Keratinocyte (primary cell): ENCODE data around the gene SH2D3C. TPM values are rescaled to one million over a fixed set of nuclear protein-coding genes. Genes with fewer than 3 reads are reported as not detected.

Source experiments
- DNase-seq: peaks from one replicate; pipeline ENCODE4 v3.0.0-alpha.2; 2011; ENCODE audit warnings: low read depth, missing footprints, low spot score
- FAIRE-seq: peaks from 2 replicates; lab custom pipeline; 2011; peaks lifted over from hg19 to GRCh38; lab: Jason Lieb, UNC
- H2AFZ ChIP-seq: 2 replicates; pipeline ENCODE4 v1.6.0; 2012; ENCODE audit warnings: low read length, control low read depth, inconsistent platforms; ENCODE audit not compliant: control insufficient read depth
- H3K27ac ChIP-seq: 2 replicates; pipeline ENCODE4 v1.5.1; 2011; ENCODE audit warnings: low read length; ENCODE audit not compliant: control insufficient read depth, insufficient read depth
- H3K27me3 ChIP-seq: 3 replicates; pipeline ENCODE4 v1.6.0; 2011; ENCODE audit warnings: low read length; ENCODE audit not compliant: control insufficient read depth, insufficient read depth; ENCODE audit errors: extremely low read depth
- H3K36me3 ChIP-seq, 2 experiments: 2 replicates in 1 of 2; 3 replicates in 1 of 2; pipeline ENCODE4 v1.5.1; 2011; ENCODE audit warnings: low read length in 2 of 2, mild to moderate bottlenecking in 1 of 2; ENCODE audit not compliant: control insufficient read depth in 2 of 2, insufficient read depth in 2 of 2; ENCODE audit errors: extremely low read depth in 1 of 2
- H3K4me1 ChIP-seq: 3 replicates; pipeline ENCODE4 v1.5.1; 2011; ENCODE audit warnings: low read length; ENCODE audit not compliant: control insufficient read depth, insufficient read depth; ENCODE audit errors: extremely low read depth
- H3K4me2 ChIP-seq: 3 replicates; pipeline ENCODE4 v1.6.0; 2011; ENCODE audit warnings: low read depth, low read length; ENCODE audit not compliant: control insufficient read depth, insufficient read depth; ENCODE audit errors: extremely low read depth
- H3K4me3 ChIP-seq, 3 experiments: fragments of 200-600 bp in 1 of 3; sonication (generic) in 1 of 3; 2 replicates in 2 of 3; 3 replicates in 1 of 3; pipeline ENCODE4 v1.5.1; 2011 to 2016; ENCODE audit warnings: low read length in 3 of 3, mild to moderate bottlenecking in 3 of 3, control low read depth in 2 of 3, inconsistent platforms in 1 of 3, low read depth in 1 of 3, mixed read lengths in 1 of 3, mixed run types in 1 of 3, moderate library complexity in 1 of 3; ENCODE audit not compliant: control insufficient read depth in 2 of 3, insufficient read depth in 2 of 3; ENCODE audit errors: extremely low read depth in 1 of 3
- H3K79me2 ChIP-seq: 2 replicates; pipeline ENCODE4 v1.6.0; 2012; ENCODE audit warnings: low read length; ENCODE audit not compliant: control insufficient read depth, insufficient read depth
- H3K9ac ChIP-seq: 3 replicates; pipeline ENCODE4 v1.6.0; 2011; ENCODE audit warnings: low read length; ENCODE audit not compliant: control insufficient read depth, insufficient read depth; ENCODE audit errors: extremely low read depth
- H3K9me1 ChIP-seq: 3 replicates; pipeline ENCODE4 v1.6.0; 2011; ENCODE audit warnings: low read length; ENCODE audit not compliant: control insufficient read depth, insufficient read depth; ENCODE audit errors: extremely low read depth
- H3K9me3 ChIP-seq: 2 replicates; pipeline ENCODE4 v1.5.1; 2012; ENCODE audit warnings: low read depth, low read length; ENCODE audit not compliant: control insufficient read depth
- H4K20me1 ChIP-seq: 3 replicates; pipeline ENCODE4 v1.6.0; 2011; ENCODE audit warnings: low read length; ENCODE audit not compliant: control insufficient read depth, insufficient read depth; ENCODE audit errors: extremely low read depth
- CTCF ChIP-seq, 3 experiments: IDR thresholded peaks in 1 of 3; conservative IDR thresholded peaks in 1 of 3; optimal IDR thresholded peaks in 1 of 3; 2 replicates in 2 of 3; 3 replicates in 1 of 3; pipeline versions ENCODE3 to v1.5.1; 2011; ENCODE audit warnings: low read length in 3 of 3, mild to moderate bottlenecking in 3 of 3, moderate library complexity in 2 of 3, control low read depth in 1 of 3, inconsistent platforms in 1 of 3; ENCODE audit not compliant: insufficient read depth in 2 of 3; ENCODE audit errors: extremely low read depth in 1 of 3
- EZH2 ChIP-seq: IDR thresholded peaks from one replicate; pipeline ENCODE4 v1.6.1; 2012; ENCODE audit warnings: inconsistent platforms, mild to moderate bottlenecking, low read length, moderate library complexity
- dilution Hi-C: fragments of 300-500 bp; cut with MboI; formaldehyde crosslinking; loops from one replicate; pipeline ENCODE4 v1.7.0; 2020; ENCODE audit warnings: low sequenced_read_pairs; ENCODE audit not compliant: extremely low pct_ligation_motif_present
- polyA plus RNA-seq, 5 experiments: library from polyadenylated mRNA; depleted of rRNA in 3 of 5; stranded (reverse) in 3 of 5; stranded (forward) in 1 of 5; unstranded in 1 of 5; fragments of >200 nt; gene quantifications; 1 replicate in 1 of 5; 2 replicates in 3 of 5; 3 replicates in 1 of 5; pipeline versions ENCODE4 v1.2.1 to v1.2.3, GENCODE V29; 2011 to 2012; ENCODE audit warnings: missing spikeins in 2 of 5, low read depth in 1 of 5, low replicate concordance in 1 of 5

Gene SH2D3C
- polyA plus RNA-seq, 1 donor (not counting 4 experiments of a cell fraction or from before 2014, with no cell fraction given): 0.12 TPM

- DNase-seq (no peak), FAIRE-seq (no peak)
- H4K20me1 ChIP-seq: no peaks in the 10 kb centered on the region
- no peaks in the 10 kb centered on the region for H3K9me3 ChIP-seq
- H3K4me3 ChIP-seq: no peak overlapping the region
- H2AFZ ChIP-seq: no peak overlapping the region
- no peaks in the 10 kb centered on the region for H3K4me1 ChIP-seq
- H3K27ac ChIP-seq: no peak overlapping the region
- dilution Hi-C loops: no loop called here
- peaks cover 3% of the 10 kb centered on the region for H3K27me3 ChIP-seq
- no peaks in the 10 kb centered on the region for H3K79me2 ChIP-seq
- no peaks in the 10 kb centered on the region for H3K36me3 ChIP-seq
- no peak overlapping the region for H3K9ac ChIP-seq
- TF ChIP-seq CTCF (optimal IDR thresholded peaks at IDR 0.05 in 1 of 3, IDR thresholded peaks at IDR 0.05 in 1 of 3, conservative IDR thresholded peaks at IDR 0.05 in 1 of 3; ENCODE audit: extremely low read depth in 1 of 3, insufficient read depth in 2 of 3, low read length in 3 of 3) (no peak), EZH2 (no peak)
- H3K4me2 ChIP-seq: no peak overlapping the region
- no peaks in the 10 kb centered on the region for H3K9me1 ChIP-seq
Observed at GRCh38 chr9:127762111-127762676, 16.3 kb downstream of the SH2D3C start.

- no peaks in the 10 kb centered on the region for H3K4me1 ChIP-seq
- no peaks in the 10 kb centered on the region for H3K9me3 ChIP-seq
- no peaks in the 10 kb centered on the region for H3K9me1 ChIP-seq
- TF ChIP-seq CTCF (optimal IDR thresholded peaks at IDR 0.05 in 1 of 3, IDR thresholded peaks at IDR 0.05 in 1 of 3, conservative IDR thresholded peaks at IDR 0.05 in 1 of 3; ENCODE audit: extremely low read depth in 1 of 3, insufficient read depth in 2 of 3, low read length in 3 of 3) (no peak), EZH2 (no peak)
- H3K27me3 ChIP-seq: peaks cover 3% of the 10 kb centered on the region
- FAIRE-seq (no peak), DNase-seq (no peak)
- H3K9ac ChIP-seq: no peak overlapping the region
- H2AFZ ChIP-seq: no peak overlapping the region
- no peak overlapping the region for H3K27ac ChIP-seq
- H3K36me3 ChIP-seq: no peaks in the 10 kb centered on the region
- no peaks in the 10 kb centered on the region for H4K20me1 ChIP-seq
- no peak overlapping the region for H3K4me2 ChIP-seq
- dilution Hi-C loops: no loop called here
- H3K79me2 ChIP-seq: no peaks in the 10 kb centered on the region
- no peak overlapping the region for H3K4me3 ChIP-seq
Observed at GRCh38 chr9:127761491-127761956, 16.9 kb downstream of the SH2D3C start.
